ENCODE results near the gene IL10RB.

DNA sequence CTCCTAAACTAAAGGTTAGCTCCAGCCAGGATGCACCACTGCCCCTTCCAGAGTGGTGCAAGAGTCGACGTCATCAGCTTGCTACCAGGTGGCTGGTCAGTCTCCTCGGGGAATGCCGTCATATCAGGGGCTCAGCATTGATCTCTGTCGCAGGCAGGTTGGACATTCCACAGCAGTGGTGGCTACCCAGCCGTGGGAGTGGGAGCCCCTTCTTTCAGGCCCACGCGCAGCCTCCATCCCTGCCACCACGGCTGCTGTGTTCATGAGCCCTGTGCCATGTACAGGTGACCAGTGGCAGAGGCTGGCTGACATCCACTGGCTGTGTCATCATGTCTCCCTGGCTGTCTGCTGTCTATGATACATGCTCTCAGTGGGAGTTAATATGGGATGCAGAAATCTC, 25.5 kb downstream of the IL10RB start:
- TF ChIP-seq CTCF (IDR thresholded peaks at IDR 0.05) (no peak), EP300 (IDR thresholded peaks at IDR 0.05) (no peak), POLR2A (IDR thresholded peaks at IDR 0.05) (no peak)

All from ovary (tissue), 3 donors.